Prostate gland (tissue), 2 donors: ENCODE results near the gene USP15.

Source experiments
- POLR2A ChIP-seq: fragments of 450-650 bp; IDR thresholded peaks from one replicate; pipeline ENCODE4 v1.6.1; 2016; ENCODE audit warnings: antibody characterized with exemption, mild to moderate bottlenecking
- TF ChIP-seq, protein P1 (sequence below), 4 experiments: fragments of 200-600 bp in 2 of 4; fragments of 450-650 bp in 2 of 4; sonication (generic) in 2 of 4; IDR thresholded peaks; 1 replicate in 3 of 4; 2 replicates in 1 of 4; pipeline ENCODE4 v1.5.1; 2016 to 2019; ENCODE audit warnings: antibody characterized with exemption in 4 of 4, mild to moderate bottlenecking in 2 of 4, moderate library complexity in 2 of 4

DNA sequence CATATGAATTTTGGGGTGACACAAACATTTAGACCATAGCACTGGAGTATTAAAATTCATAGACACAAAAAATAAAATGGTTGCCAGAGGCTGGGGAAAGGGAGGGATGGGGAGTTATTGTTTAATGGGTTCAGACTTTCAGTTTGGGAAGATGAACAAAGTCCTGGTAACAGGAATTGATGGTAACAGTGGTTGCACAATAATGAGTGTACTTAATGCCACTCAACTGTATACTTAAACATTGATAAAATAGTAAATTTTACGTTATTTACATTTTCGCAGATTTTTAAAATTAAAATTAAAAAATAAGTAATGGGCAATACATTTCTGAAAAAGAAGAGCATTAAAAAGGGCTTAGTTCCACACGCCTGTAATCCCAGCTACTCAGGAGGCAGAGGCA is 35.6 kb upstream of the USP15 start:
- TF ChIP-seq POLR2A: no peak
- TF ChIP-seq, protein P1, sequence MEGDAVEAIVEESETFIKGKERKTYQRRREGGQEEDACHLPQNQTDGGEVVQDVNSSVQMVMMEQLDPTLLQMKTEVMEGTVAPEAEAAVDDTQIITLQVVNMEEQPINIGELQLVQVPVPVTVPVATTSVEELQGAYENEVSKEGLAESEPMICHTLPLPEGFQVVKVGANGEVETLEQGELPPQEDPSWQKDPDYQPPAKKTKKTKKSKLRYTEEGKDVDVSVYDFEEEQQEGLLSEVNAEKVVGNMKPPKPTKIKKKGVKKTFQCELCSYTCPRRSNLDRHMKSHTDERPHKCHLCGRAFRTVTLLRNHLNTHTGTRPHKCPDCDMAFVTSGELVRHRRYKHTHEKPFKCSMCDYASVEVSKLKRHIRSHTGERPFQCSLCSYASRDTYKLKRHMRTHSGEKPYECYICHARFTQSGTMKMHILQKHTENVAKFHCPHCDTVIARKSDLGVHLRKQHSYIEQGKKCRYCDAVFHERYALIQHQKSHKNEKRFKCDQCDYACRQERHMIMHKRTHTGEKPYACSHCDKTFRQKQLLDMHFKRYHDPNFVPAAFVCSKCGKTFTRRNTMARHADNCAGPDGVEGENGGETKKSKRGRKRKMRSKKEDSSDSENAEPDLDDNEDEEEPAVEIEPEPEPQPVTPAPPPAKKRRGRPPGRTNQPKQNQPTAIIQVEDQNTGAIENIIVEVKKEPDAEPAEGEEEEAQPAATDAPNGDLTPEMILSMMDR (IDR thresholded peaks at IDR 0.05): no peak
